Left lobe of liver (tissue), 2 donors: ENCODE results near the gene FAM13A. TPM values are rescaled to one million over a fixed set of nuclear protein-coding genes. Genes with fewer than 3 reads are reported as not detected.
"Not testable (repeated sequence)": the region's sequence is repeated elsewhere in the genome, so short reads cannot be mapped to it uniquely, and the experiment has no call there.

ENCODE experiments used
- ATAC-seq: fragments of 200-7000 bp; cut with Tn5 transposase; one replicate; pipeline ENCODE4 v1.9.1; 2020; ENCODE audit warnings: mild to moderate bottlenecking, moderate library complexity
- DNase-seq: peaks from one replicate; pipeline ENCODE4 v3.0.0-alpha.2; 2020; ENCODE audit warnings: low spot score
- total RNA-seq: library from RNA; stranded (reverse); gene quantifications from one replicate; pipeline ENCODE4 v1.2.1, GENCODE V29; 2021
- donor health status: DM: no; HTN: no; CAD: no; lungs with moderate emphysema.
- donor health status: DM: no; HTN: yes; CAD: no.

Gene FAM13A
- total RNA-seq, 1 donor from 2014 or later: 70.2 TPM

GRCh38 chr4:89000844-89001360 is 56.1 kb downstream of the FAM13A start:
- DNase-seq (no peak), ATAC-seq (no peak)

DNA sequence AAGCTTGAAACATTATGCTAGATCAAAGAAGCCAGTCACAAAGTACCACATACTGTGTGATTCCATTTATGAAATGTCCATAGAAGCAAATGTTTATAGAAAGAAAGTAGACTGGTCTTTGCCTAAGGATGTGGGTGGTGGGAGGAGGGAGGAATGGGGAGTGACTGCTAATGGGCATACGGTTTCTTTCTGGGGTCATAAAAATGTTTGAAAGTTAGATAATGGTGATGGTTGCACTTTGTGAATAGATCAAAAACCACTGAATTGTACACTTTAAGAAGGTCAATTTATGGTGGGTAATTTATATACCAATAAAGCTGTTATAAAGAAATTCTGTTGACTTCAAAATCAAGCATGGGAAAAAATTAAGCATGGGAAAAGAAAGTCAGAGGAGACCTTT is 56.6 kb downstream of the FAM13A start:
- DNase-seq (no peak), ATAC-seq (no peak)

DNA sequence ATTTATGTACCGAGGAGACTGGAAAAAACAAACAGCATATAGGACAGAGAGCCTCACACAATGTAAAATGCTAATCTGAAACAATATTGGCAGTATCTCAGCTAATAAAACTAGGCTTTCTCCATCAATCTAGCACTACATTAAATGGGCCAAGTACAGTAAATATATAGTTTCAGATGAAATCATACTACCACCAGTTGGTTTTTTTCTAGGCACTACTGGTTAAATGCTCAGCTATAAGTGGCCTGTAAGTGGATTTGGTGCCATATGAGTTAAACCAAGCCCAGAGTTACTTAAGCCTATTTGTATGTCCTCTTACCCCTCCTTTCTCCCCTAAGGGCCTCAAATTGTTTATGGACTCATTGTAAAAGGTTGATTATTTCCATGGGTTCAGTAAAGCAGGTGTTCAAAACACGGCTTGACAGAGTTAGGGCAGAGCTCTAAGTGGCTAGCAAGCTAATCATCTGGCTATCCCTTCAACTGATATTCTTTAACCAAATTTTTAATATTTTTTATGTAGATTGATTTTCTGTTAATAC is 57.5 kb downstream of the FAM13A start:
- ATAC-seq (no peak), DNase-seq (no peak)

- no peak for DNase-seq
- peak; percentile 49 for ATAC-seq
Observed at GRCh38 chr4:88998891-88999290, 58.1 kb downstream of the FAM13A start.

DNA sequence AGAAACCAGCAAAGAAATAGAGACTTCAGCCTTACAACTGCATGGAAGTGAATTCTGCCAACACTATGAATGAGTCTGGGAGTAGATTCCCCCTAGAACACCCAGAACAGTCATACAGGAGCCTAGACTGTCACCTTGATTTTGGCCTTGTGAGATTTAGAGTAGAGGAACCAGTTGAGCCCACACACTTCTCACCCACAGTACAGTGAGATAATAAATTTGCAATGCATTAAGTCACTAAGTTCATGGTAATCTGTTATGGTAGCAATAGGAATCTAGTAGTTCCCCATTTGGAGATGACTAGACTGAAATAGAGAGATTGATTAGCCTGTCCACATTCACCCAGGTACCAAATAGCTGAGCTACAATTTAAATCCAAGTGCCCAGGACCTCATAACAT is 59.0 kb downstream of the FAM13A start:
- DNase-seq: no peak

GRCh38 chr4:88995874-88996273 is 61.1 kb downstream of the FAM13A start:
- ATAC-seq: no peak

More for the DNA sequence above, 59.0 kb downstream of the FAM13A start:
- no peak for ATAC-seq

GRCh38 chr4:88995257-88995656 is 61.7 kb downstream of the FAM13A start:
- not testable (repeated sequence) for DNase-seq, ATAC-seq

More at GRCh38 chr4:88995874-88996273, 61.1 kb downstream of the FAM13A start:
- DNase-seq: no peak

GRCh38 chr4:88993246-88993645 is 63.7 kb downstream of the FAM13A start:
- ATAC-seq (no peak), DNase-seq (no peak)

DNA sequence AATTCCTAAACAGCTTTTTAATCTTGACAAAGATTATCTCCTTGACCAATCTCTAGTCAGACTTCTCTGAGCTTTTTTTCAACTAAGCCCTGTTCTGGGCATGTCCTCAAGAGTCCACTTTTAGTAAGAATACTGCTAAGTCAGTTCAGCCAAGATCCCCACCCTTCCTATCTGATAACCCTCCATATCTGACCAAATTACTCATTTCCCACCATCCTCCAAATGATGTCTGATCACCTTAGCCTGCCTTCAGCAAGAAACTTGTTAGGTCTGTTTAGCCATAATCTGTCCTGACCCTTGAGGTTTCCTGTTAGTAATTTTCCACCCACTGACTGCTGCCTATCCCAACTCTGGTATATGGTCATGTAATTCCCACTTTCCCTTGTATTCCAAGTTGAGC is 65.2 kb downstream of the FAM13A start:
- ATAC-seq (no peak), DNase-seq (no peak)

DNA sequence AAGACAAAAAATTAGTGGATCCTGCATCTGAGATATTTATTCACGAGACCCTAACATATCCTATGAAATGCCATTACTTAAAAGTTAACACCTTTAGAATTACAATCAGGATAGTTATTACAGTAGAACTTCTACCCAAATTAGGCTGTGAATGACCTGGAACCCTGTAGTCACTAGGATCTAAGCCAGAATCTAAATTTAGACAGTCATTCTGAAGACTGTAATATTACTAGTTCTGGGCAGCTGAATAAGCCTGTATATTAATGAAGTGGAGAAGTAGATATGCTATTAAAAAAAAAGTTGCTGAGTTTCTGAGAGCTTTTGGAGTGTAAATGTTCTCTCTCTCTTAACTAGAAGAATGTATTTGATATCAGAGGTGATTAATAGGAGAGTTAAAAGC is 67.0 kb downstream of the FAM13A start:
- DNase-seq (no peak), ATAC-seq (no peak)

GRCh38 chr4:88985088-88985773 is 71.8 kb downstream of the FAM13A start:
- DNase-seq (peak; percentile 53), ATAC-seq (peak; percentile 97)

DNA sequence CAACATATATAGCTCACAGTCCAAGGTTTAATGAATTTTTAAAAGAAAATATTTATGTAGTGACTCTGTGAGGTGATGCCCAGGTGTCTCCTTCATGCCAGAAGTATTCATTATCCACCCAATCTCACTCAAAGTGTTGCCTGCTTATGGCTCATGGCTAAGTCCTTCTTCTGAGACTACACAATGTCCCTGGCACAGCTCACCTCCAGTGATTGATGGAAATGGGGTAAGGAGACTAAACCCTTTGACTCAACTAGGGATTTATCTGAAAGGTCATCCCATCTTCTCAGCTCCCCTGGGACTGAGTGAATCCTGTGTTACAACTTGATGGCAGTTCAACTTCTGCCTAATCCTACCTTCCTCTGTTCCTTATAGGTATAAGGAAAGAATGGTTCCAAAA is 74.2 kb downstream of the FAM13A start:
- DNase-seq (no peak), ATAC-seq (no peak)

DNA sequence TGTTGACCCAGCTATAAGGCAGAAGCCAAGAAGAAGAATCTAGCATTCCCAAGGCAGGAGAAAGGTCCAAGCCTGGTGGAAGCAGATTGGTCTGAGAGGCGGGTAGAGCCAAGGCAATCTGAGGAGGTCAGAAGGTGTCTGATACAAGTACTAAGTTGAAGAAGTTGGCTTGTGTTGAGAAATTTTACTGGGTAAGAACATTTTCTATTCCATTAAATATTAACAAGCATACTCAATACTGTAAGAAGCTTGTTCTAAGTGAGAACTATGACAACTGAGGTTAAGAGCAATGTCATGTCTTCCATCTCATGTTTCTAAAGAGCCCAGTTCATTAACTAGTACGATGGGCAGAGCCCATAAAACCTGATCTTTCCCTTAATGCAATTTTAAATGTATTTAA is 75.0 kb downstream of the FAM13A start:
- no peak for ATAC-seq
- DNase-seq: no peak

- ATAC-seq: no peak
- no peak for DNase-seq
Observed at GRCh38 chr4:88981556-88981955, 75.4 kb downstream of the FAM13A start.

- ATAC-seq (no peak), DNase-seq (no peak)
Observed at GRCh38 chr4:88979276-88979675, 77.7 kb downstream of the FAM13A start.

GRCh38 chr4:88976775-88977035 is 80.3 kb downstream of the FAM13A start:
- DNase-seq (no peak), ATAC-seq (no peak)

DNA sequence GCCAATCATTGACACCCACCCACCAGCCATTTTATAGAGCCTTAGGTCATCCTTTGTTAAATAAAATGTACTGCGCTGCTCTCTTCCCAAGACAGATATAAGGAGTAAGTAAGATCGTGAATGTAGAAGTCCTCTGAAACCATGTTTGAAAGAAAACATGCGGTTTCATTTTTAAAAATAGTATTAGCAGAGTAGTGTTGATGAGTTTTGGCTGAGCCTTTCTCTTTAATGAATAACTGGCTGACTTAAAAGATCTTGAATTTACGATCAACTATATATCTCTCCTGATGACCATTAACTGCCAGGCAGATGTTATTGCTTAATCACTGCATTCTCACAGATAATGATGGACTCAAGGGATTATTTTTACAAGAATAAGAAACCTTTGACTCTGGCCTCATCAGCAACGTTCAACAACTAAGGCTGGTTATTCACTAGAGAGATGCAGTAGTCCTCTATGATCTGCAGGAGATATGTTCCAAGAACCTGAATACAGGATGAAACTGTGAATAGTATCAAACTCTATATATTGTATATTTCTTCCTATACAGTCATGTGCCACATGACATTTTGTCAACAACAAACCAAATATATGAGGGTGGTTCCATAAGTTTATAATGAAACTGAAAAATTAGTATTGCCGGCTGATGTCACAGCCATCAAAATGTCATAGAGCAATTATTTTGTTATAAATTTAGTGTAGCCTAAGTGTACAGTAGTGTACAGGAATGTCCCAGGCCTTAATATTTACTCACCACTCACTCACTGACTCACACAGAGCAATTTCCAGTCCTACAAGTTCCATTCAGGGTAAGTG is 80.8 kb downstream of the FAM13A start:
- DNase-seq: no peak
- ATAC-seq: no peak

DNA sequence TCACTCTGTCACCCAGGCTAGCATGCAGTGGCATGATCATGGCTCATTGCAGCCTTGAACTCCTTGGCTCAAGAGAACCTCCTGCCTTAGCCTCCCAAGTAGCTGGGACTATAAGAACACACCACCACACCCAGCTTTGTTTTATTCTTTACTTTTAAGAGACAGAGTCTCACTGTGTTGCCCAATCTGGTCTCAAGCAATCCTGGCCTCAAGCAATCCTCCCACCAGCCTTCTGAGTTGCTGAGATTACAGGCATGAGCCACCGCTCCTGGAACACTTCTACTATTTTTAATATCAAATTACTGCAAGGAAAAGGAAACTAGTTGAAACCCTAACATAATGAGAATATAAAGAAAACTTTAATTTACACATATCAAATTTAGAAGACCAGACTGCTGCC is 85.4 kb downstream of the FAM13A start:
- DNase-seq (no peak), ATAC-seq (no peak)

DNA sequence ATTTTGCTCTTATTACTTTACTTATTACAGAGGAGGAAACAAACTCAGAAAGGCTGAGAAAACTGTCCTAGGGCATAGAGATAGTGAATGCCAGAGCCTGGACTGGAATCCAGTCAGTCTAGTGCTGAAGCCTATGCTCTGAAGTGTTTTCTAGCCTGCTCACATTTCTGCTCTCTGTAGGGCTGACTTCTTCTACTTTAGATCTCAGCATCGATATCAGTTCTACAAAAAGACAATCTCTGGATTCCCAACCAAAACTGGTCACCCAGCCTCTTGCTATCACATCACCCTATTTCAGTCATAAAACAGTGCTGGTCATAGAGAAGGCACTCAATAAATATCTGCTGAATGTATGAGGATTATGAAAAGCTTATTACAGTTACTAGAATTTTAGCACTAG is 87.2 kb downstream of the FAM13A start:
- DNase-seq: no peak

GRCh38 chr4:88969271-88969670 is 87.7 kb downstream of the FAM13A start:
- ATAC-seq: peak; percentile 47

More for the DNA sequence above, 87.2 kb downstream of the FAM13A start:
- no peak for ATAC-seq

DNA sequence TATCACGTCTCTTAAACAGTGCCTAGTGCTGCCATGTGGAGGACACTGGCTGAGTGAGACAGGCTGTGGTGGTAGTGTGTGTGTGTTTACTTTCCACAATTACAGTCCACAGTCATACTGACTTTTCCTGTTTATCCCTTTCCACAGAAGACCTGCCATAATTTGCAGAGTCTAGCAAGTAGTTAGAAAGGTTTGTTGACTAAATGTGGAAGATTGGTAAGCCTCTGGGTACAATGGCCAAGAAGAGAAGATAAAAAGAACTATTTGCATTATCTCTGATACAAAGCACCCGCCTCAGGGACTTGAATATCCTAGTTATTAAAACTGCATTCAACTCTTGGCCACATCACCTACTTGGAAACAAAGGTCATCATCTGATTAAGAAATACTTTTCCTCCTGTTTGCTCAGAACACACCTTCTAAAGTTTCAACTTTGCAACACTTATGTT is 89.1 kb downstream of the FAM13A start:
- DNase-seq (no peak), ATAC-seq (peak; percentile 44)

More at GRCh38 chr4:88969271-88969670, 87.7 kb downstream of the FAM13A start:
- DNase-seq: no peak

GRCh38 chr4:88965053-88965452 is 91.9 kb downstream of the FAM13A start:
- DNase-seq (no peak), ATAC-seq (no peak)
